Kidney tubule cell (primary cell): ENCODE data around the gene BOC.

Experiments used
- DNase-seq: peaks from one replicate; pipeline ENCODE4 v3.0.0-alpha.2; 2018; ENCODE audit warnings: low spot score

Gene BOC

DNA sequence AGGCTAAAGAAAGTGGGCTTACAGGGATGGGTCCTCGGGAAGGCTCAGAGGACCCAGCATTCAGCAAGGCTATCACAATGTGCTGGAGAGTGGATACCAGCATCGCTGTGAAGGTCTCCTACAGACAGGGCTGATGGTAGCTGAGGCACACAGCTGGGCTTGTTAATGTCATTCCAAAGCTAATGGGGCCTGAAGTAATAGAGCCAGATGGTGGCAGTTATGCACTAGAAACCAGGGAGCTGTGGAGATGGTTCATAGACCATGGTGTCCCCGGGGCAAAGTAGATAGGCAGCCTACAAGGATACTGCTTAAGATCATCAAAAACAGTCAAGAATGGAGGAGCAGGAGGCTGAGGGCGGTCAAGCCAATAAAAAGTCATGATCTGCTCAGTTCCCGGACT is 24.8 kb upstream of the BOC start:
- no peak for DNase-seq

DNA sequence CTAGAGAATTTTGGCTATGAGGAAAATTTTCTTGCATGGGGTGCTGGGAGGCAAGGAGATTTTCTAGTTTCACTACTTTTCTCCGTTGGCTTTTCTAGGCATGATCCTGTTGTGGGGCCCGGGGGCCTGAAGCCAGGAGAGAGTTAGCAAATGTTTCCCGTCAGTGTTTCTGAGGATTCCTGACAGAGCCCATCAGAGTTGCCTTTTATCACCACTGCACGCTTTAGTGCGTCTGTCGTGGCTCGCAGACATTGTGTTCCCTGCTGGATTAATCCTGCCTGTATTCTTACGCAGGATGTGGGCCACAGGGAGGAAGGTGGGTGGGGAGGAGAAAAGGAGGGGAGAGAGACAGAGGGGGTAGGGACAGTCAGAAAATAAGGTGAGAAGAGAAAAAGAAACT is 18.1 kb upstream of the BOC start:
- DNase-seq = no peak

GRCh38 chr3:113193719-113194118 is 17.6 kb upstream of the BOC start:
- DNase-seq = no peak

GRCh38 chr3:113194823-113195401 is 16.4 kb upstream of the BOC start:
- no peak for DNase-seq

- no peak for DNase-seq
These were observed 11.0 kb upstream of the BOC start for GRCh38 chr3:113200351-113200750.

GRCh38 chr3:113200946-113201345 is 10.4 kb upstream of the BOC start:
- no peak for DNase-seq

DNA sequence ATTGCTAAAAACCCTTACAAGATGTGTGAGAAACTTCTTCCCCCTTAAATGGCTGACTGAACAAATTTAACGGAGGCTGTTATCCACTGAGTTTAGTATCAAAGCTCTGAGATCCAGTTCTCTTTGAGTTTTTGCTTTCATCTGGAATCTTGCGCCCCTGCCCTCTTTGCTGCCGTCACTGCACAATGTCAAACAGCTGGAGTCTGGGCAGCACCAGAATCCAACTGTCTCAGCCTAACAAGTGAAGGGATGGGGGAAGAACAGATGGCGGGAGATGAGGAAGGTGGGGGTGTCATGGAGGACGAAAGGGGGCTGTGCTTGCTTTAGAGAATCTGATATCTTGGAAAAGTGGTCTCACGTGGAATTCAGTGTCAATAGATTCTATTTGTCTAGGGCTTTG is 7.0 kb upstream of the BOC start:
- DNase-seq = no peak

DNA sequence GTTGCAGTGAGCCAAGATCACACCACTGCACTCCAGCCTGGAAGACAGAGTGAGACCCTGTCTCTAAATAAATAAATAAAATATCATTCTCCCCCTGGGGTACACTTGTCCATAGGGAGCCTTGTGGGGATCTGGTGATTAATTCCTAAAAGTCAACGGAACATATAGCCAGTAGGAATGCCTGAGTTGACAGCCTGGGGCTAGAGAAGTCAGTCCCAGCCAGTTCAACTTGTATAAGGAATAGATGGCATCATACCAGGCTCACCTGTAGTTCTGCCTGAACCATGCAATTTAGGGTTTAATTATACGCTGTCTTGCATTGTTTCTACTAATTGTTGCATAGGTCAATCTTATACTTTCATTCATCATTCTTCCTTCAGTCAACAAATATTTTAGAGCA is 5.9 kb upstream of the BOC start:
- no peak for DNase-seq

DNA sequence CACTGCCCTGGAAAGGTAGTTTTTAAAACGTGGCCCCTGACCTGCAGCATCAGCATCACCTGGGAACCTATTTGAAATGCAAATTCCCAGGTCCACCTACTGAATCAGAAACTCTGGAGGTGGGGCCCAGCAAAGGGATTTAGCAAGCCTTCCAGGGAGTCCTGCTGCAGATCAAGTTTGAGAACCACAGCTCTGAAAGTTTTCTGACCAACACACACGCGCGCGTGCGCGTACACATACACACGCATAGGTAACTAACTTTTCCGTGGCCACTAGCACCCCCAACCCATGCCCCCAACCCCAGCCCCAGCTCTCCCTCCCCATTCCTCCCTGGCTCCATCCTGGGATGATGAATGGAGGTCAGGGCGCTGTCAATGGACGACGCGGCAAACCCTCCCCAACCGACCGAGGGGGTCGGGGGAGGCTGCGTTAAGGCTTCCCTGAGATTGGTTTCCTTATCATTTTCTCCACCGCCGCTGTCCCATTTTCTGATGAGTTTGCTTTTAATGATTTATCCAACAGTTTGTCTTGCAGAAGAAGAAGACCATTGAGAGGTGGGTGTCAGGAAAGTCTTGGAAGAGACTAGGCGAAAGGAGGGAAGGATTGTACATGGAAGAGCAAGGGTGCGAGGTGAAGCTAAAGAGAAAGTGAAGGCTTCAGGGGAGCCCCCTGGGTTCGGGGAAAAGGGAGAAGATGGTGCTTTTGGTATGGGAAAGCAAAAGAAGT is 590 bp upstream of the BOC start:
- peak; percentile 6 for DNase-seq

- peak; percentile 9 for DNase-seq
These were observed 940 bp downstream of the BOC start for GRCh38 chr3:113212150-113212843.

GRCh38 chr3:113212844-113213375 is 1.6 kb downstream of the BOC start:
- no peak for DNase-seq

DNA sequence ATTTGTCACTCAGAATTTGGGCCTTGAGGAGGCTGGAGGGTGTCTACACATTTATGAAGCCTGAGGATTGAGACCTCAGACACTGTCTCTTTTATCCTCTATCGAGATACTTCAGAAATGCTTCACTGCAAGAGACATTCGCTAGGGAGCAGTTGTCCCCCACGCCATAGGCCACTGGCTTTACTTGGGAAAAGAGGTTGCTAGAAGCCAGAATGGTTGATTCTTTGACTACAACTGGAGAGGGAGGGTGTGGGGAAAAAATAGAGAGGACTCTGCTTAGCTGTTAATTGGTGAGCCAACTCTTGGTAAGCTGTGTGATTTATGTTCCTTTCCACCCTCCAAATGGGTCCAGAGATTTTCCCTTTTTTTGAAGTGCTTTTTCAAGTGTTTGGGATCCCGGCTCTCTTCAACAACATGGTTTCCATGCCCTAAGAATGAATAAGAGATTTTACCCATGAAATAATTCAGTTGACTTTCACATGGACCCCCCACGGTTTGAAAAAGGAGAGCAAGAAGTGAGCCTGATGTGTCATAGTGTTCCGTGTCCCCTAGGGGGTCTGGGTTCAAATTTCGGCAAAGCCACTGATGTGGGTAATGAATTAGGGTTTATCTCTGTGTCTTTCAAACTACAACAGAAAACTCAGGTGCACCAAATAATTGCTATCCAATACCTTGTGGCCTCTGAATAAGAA is 2.7 kb downstream of the BOC start:
- no peak for DNase-seq

- DNase-seq = no peak
These were observed 3.7 kb downstream of the BOC start for GRCh38 chr3:113214917-113215595.

DNA sequence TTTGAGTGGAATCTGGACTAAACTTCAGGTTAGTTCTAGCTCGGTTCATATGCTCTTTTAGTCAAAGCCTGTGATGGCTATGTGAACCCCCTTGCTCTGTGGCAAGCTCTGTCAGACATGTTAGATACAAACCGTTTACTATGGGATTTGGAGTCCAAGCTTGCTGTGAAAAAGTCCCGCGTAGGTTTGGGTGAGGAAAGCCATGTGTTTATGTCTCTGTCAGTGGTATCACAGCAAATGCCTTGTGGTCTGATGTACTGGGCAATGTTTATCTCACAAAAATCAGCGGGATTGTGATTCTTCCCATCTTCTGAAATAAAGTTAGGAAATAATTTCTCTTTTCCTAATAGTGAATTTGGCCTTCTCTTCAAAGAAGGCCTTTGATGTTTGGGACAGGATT is 5.0 kb downstream of the BOC start:
- DNase-seq = no peak

GRCh38 chr3:113218011-113218680 is 6.8 kb downstream of the BOC start:
- no peak for DNase-seq

- DNase-seq = no peak
These were observed 7.3 kb downstream of the BOC start for GRCh38 chr3:113218681-113219045.

DNA sequence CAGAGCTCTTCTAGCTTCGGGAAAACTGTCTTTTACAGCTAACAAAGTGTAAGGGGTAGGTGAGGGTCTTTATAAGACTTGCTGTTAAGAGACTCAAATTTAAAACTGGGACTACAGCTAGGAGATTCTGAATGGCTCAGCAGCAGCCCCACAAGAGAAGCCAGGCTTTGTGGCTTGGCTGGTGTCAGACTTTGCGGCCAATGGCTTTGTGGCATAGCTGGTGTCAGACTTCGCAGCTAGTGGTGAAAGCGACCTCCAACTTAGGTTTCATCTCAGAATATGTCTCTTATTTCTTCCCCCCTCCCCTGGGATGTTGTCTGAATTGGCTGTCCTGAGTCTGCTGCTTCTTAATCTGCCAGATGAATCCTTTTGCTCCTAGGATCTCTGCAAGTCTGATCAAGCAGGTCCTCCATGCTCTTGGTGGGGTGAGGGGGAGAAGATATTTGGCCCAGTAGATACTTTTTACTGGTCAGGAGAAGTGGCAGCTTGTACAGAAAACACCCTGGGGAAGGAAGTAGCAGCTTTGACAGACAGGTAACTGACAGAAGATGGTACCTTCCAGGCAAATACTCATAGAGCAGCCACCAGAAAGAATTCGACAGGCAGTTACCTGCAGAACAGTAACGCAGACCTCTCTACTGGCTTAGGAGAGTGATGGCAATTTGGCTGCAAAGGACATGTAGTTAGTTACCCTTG is 8.4 kb downstream of the BOC start:
- DNase-seq = no peak

GRCh38 chr3:113220721-113221120 is 9.4 kb downstream of the BOC start:
- no peak for DNase-seq

DNA sequence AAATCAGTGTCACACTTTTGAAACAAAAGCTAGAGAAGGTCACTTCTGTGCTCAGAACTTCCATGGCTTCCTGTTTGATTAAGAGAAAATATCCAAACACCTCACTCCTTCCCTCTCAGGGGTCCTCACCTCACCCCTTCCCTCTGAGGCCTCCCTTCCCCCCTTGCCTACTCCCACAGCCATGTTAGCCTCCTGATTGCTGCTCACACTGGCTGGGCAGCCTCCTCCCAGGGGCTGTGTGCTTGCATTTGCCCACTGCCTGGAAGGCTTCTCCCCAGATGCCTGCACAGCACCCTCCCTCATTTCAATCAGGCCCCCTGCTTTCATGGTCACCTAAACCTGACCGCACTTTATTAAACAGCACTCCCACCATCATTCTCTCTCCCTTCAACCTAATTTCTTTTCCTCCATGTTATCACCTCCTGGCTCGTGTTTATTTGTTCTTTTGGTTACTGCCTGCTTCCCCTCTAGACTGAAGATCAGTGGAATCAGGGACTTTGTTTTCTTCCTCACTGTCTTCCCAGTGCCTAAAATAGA is 10.4 kb downstream of the BOC start:
- DNase-seq = no peak

DNA sequence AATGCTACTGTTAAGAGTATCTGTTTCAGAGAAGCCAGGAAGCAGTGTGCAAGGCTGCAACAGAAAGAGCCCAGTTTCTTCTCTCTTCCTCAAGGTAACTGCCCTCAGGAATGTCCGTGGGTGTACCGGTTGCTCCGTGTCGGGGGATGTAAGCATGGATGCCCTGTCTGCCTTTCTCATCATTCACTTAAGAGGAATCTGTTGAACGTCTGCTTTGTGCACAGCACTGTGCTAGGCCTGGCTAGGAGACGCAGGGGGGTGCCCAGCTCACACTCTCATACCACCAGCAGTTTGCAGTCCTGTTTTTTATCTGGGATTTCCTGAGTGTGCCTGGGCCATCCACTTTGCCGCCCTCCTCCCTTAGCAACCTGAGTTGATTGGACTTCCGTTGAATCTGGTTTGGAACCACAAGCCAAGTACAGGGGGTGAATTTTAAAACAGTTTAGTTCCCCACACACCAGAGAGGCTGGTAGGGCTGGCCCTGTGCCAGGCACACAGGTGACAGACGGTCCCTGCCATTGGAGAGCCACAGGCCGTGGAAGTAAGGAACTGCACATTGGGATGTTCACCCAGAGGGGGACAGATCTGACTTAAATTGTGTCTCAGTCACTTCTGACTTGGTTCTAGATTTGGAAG is 11.2 kb downstream of the BOC start:
- peak; percentile 16 for DNase-seq
